Inflammatory macrophage treated with lipopolysaccharide for 1 hour (primary cell): ENCODE measurements around the gene CD58.

Experiments
- DNase-seq, 2 donors: peaks; one replicate each; pipeline ENCODE4 v3.0.0-alpha.2; 2020 to 2022

CD58 gene

DNA sequence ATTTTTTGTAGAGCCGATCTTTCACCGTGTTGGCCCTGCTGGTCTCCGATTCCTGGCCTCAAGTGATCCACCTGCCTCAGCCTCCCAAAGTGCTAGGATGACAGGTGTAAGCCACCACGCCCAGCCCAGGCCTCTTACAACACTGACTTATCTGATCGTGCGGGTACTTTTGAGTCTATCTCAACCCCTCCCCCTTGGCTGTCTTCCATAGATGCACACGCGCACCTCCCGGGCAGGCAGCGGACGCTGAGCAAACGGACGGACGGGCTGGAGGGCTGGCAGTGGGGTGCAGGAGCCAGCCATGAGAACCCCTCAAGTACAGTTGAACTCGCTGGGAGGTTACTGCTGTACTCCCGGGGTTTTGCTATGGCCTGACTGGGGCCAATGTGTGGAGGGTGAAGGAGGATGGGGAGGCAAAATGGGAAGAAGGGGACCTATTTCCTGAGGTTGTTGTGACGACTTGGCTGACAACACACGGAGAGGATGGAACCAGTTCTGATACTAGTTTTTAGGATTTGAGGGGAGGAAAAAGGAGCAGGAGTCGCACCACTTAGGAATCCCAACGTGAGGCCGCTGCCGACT, 959 bp downstream of the CD58 start:
- no peak for DNase-seq

DNA sequence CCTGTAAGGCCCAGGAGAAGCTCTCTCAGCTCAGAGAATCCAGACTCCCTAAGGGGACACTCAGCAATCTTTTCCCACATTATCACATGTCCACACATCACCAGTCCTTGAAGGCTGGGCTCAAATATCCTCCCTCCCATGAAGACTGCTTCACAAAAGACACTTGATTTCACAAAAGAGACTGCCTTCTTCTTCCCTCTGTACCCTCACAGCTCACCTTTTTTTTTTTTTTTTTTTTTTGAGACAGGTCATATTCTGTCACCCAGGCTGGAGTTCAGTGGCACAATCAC, 1.5 kb downstream of the CD58 start:
- DNase-seq: peak in 1 of 2 donors; percentile 55

DNA sequence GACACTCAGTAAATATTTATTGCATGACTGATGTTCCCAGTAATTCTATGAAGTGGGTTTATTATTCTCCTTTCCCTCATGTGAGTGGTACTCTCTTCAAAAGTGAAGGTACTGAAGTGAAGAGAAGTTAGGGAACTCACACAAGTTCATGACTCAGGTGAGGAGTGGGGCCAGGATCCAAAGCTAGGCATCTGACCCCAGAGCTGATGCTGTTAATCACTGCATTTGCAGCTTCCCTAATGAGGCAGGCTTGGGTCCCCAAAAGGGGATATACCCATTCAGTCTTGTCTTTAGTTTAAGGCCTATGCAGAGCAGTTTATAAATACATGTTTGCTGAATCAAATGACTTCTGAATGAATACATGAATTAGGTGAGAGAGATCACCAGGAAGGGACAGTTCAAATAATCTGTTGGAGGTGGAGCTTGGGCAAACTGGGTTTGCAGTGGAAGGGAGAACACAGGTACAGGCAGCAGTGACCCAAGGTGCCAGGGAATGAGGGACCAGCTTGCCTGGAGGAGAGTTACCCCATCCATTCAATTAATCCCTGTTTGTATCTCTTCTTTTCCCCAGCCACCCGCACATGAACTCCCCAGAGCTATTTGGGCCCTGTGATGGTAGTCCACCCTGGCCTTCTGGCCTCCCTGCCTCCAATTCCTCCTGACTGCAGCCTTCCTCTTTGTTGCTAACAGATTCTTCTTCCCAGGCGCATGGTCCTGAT, 2.0 kb downstream of the CD58 start:
- DNase-seq: no peak

GRCh38 chr1:116567790-116568661, 2.8 kb downstream of the CD58 start:
- DNase-seq: no peak

DNA sequence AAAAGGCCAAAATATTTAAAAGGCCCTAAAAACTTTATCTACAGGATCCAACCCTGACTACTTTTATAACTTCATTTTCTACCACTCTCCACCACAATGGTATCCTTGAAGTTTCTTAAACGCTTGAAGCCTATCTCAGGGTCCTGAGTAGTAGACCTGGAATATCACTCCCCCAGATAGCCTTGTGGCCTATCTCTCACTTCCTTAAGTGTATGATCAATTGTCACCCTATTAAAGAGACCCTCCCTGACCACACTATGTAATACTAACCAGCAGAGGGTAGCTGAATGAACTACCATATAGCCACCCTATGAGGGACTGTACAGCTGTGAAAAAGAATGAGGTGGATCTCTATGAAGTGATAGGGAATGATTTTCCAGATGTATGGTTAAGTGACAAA, 5.6 kb downstream of the CD58 start:
- DNase-seq: no peak

GRCh38 chr1:116564426-116564825, 6.4 kb downstream of the CD58 start:
- peak in 1 of 2 donors; percentile 54 for DNase-seq

- DNase-seq: peak; percentile 54 to 79
Measured at GRCh38 chr1:116562465-116562864, 8.4 kb downstream of the CD58 start.

DNA sequence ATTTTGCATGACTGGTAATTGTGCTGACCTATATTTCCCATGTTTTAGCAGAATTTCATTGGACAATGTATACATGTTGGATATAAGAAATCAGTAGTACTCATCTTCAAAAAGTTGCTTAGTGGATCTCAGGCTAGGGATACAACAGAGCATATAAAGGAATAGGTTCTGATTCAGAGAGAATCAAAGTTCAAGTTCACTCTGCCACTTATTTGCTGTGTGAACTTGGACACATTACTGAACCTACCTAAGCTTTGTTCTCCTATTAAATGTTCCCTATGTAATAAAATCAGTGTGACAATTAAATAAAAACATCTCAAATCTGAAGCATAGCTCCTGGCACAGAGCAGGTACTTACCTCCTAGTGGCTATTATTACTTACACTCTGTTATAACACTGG, 9.3 kb downstream of the CD58 start:
- DNase-seq: no peak

DNA sequence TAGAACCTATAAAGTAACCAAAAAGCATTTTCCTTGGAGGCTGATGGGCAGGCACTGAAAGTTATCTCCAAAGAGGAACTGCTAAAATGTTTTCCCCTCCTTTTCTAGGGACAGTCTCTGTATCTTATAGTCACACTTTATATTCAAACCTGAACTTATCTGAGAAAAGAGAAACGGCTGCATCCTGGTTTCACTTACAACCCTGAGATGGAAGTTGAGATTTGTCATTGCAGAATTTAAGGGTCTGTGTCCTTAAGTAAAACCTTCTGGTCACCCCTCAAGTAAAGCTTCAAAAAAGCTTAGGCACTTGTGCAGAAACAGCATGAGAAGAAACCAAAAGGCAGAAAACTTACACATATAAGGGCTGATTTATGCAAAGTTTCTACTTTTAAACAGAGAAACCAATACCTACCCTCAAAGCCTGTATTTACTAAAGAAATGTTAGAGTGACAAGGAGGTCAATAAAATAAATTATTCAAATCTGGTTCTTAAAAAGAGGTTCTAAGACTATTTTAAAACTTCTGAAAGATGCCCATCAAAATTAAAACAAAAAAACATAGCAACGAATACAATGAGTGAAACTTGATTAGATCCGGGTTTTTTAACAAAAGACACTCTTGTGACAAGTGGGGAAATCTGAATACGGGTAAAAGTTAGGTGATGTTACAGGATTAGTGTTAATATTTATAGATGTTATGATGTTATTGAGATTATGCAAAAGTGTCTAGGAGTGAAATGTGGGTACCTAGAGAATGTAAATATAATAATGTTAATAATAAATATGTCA, 9.9 kb downstream of the CD58 start:
- no peak for DNase-seq

- DNase-seq: no peak
Measured at GRCh38 chr1:116559304-116559761, 11.5 kb downstream of the CD58 start.

DNA sequence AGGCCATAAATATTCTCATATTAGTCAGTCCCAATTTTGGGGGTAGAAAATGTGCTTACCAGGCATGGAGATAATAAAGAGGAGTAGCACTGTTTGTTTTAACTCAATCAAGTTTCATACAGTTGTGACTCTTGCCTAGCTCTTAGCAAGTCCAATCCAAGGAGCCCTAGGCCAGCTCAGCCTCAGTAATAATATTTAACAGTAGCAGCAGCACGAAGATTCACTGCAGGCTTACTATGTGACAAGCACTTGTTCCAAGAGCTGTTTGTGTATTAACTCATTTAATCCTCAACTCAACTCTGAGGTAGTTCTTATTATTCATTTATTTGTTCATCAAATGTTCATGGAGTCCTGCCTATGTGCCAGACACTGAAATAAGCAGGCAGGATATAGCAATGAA, 12.3 kb downstream of the CD58 start:
- DNase-seq: no peak

DNA sequence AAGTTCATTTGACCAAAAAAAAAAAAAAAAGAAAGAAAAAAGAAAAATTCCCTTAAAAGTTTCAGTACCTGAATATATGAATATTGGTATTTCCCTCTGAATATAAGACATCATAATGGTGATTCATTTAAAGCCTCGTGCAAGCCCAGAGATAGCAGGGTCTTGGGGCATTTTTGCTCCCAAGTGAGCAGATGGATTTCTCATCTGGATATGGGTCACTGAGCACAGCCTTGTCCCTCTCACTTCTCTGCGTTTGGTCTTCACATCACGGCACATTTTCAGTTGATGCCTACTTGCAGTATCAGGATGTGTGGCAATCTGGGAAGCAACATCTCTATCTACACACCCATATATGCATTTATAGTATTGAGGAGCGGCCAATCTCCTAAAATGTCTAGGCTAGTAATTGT, 12.7 kb downstream of the CD58 start:
- peak in 1 of 2 donors; percentile 71 for DNase-seq

- no peak for DNase-seq
Measured at GRCh38 chr1:116557323-116557878, 13.4 kb downstream of the CD58 start.

DNA sequence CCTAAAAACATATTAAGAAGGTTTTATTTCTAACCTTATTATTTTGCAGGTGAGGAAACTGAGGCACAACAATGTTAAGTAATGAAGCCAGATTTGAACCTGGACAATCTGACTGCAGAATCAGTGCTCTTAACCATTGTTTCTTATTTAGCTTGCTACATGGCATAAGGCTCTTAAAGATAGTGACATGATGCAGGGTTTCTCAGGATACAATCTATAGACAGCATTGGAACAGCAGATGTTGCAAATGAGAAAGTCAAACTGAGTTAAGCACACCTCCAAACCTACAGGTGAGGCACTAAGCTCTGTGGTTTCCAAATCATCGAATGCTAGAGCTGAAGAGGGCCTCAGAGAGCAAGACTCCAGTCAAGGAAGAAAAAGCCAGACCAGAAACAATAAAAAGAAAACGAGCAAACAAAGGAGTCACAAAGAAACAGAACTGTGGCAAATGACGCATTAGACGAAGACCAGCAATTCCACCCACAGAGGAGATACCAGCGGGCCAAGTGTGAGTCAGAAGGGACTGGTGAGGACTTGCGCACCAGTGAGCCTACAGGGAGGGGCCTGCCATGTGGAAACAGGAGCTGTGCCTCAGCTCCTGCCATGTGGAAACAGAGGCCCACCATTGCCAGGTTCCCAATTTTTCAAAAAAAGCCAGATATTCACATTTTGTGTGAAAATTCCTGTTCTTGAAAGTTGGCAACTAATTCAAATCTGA, 14.4 kb downstream of the CD58 start:
- DNase-seq: peak; percentile 92 to 98

- no peak for DNase-seq
Measured at GRCh38 chr1:116554924-116555323, 15.9 kb downstream of the CD58 start.

GRCh38 chr1:116553386-116554115, 17.3 kb downstream of the CD58 start:
- no peak for DNase-seq

GRCh38 chr1:116546354-116546977, 24.4 kb downstream of the CD58 start:
- DNase-seq: no peak

GRCh38 chr1:116545359-116545705, 25.5 kb downstream of the CD58 start:
- no peak for DNase-seq

DNA sequence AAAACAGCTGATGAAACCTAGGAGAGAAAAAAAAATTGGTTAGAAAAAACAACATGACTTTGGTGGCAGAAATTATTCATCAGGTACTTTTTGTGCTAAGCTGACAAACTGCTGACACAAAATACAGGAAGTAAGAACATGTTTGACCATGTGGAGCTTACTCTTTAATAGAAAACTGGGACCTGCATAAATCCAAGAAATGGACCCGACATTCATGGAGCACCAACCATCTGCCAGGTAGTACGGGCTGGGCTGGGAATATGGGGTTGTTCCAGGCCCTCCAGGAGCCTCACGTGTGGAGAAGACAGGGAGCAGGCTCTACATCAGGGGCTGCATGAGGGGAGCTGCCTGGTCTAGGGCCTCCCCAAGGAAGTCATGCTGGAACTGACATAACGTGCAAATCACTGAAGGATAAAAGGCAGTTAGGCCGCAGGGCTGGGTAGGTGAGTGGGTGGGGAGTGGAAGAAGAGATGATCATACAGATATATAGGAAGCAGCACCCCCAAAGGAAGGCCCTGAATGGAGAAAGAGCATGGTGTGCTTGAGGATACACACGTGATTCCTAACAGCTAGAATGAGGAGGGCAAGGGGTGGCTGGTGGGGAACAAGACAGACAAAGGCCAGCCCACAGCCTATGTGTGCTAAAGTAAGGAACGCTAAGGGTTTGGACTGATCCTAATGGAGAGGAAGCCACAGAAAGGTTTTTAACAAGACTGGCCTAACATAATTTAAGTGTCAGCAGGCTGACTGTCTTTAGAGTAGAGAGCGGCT, 26.1 kb downstream of the CD58 start:
- DNase-seq: peak in 1 of 2 donors; percentile 56

- peak; percentile 44 to 85 for DNase-seq
Measured at GRCh38 chr1:116540088-116540487, 30.7 kb downstream of the CD58 start.
